GM19023 (cell line): ENCODE results near the gene ARL14EPL.

Source experiments
- ATAC-seq: cut with Tn5 transposase; IDR thresholded peaks from one replicate; pipeline ENCODE4 v1.9.1; 2021; ENCODE audit warnings: mild to moderate bottlenecking, moderate library complexity; ENCODE audit not compliant: unreplicated experiment

Gene ARL14EPL

GRCh38 chr5:116032094-116032517 is at the start of gene ARL14EPL:
ARL14EPL (plus strand) TSS chr5:116032472; CDS start chr5:116051466, 18,994 bp downstream.
- ATAC-seq: peak; percentile 78

DNA sequence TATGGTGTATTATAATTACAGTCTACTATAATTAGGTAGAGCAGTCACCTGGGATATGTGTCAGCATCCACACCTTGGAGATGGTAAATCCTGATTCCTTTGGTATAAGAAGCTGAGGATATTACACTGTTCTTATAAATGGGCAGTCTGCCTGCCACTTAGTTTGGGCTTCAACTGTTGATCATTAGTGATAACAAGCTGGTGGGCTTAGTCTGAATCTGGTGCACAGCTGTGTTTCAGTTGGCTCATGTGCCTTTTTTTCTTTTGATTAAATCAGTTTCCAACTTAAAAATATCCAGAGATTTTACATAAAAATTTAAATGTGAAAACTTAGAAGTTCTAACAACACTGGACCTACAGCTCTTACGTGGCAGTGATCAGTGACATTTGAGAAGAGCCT is 48.8 kb upstream of the ARL14EPL start:
- no peak for ATAC-seq

DNA sequence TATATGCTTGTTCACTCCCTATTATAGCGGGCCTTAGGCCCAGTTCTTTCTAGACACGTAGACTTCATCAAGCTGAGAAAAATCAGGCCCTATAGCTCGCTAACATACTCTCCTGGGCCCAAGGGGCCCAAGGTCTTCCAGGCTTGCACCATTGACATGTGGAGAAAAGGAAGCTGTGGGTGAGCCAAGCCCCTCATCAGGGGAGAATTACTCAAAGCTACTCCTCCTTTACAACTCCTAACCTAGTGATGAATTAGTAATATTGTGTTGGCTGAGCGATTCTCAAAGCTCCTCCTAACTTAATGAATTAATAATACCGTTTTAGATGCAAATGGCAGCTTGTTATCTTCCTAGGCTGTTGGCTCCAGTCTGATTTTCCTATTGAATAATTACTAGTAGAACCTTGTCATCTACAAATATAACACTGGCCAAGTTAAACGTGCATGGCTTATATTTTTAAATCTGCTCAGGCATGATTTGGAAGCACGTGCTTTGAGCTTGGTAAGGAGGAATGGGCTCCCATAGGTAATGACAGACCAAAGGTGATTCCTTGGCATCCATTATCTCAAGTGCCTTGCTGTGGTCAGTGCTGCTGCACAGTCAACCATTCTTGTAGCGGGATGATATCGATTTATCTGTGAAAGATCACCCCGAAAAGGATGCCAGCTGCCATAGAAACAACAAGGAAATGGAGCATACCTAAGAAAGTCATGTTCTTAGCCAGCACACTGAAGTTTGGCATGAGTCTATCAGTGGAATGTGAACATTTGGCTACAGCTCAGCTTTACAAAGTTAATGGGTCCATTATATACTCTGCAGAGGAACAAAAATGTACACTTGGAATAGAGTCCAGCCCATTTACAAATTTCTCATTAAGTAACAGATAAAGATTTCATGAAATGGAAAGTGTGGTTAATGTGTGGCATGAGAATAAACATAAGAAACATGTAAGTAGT is 46.2 kb upstream of the ARL14EPL start:
- ATAC-seq: no peak

GRCh38 chr5:115988002-115988401 is 44.3 kb upstream of the ARL14EPL start:
- ATAC-seq: no peak

DNA sequence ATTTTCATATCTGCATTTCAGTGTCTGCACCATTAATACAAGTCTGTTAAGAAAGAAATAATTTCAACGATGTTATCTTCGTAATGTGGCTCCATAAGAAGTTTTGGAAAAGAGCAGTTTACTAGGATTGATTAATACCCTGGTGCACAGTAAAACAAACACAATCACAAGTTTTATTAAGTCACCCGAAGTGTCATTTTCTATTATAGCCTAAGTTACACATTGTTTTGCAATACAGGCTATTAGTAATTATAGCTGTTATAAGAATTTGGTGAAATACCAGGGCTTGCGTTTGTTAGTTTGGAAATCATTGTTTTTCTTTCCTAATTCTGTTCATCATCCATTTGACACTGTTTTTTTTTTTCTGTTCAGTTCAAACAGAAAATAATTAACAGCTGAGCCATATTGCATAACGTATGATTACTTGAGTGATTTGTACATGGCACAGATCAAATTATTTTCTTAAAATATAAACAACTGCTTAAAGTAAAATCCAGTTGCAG is 39.4 kb upstream of the ARL14EPL start:
- ATAC-seq: no peak

DNA sequence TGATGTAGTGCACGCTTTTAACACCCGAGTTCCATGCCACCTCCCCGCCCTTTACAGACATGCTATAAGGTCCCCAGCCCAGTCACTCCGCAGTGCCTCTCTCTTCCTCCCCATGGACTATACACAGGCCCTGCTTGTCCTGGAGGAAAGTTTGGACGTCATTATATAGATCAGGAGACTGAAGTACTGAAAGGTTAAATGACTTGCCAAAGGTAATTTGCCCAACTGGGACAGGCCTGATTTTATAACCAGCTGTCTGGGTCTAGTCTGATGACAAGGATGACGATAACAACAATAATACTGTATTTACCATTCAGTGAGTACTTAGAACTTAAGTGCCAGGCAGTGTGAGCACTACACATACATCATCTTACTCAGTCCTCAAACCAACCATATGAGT is 36.9 kb upstream of the ARL14EPL start:
- no peak for ATAC-seq

DNA sequence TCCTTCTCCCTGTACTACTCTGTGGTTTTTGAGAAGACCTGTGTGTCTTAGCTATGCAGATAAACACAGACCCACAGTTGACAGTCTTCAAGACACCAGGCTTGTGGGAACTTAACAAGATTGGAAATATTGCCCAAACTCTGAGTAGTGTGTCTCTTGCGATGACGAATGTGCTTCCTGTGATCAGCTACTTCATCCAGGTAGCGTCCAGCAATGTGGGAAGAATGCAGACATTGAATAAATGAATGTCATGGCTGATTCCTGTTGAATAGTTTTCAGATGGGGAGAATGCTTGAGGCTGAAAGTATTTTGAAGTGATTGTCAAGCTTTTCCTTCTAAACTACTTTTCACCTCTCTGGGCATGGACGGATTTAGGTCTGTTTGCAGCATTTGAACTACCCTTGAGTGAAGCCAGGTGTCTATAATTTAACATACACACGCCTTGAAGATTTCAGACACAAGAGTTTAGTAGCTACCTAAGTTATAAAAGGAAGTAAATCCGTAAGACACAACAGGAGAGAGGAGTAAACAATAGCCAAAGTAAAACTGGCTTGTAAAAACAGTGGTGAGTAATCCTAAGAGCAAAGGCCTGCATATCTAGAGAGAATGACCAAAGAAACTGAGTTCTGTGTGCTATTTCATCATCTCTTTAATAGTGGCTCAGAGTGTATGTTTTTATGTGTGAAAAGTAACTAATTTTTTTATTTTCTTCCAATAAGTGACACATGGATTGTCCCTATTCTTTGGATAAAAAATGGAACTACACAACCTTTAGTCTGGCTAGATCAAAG is 30.0 kb upstream of the ARL14EPL start:
- no peak for ATAC-seq

DNA sequence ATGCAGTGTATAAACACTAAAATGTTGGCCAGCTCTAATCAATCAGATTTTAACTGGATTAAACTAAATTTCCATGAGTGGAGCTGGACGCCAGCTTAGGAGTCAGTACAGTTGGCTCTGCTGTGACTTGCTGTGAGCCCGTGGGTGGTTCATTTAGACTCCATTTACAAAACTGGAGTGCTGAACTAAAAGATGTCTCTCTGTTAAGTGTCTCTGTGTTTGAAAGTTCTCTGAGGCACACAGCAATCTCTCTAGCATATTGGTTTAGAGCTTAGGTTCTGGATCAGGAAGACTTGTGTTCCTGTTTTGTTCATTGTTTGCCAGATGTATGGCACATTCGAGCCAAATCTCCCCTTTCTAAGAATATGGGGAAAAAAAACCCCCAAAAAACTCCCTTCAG is 28.0 kb upstream of the ARL14EPL start:
- ATAC-seq: no peak

GRCh38 chr5:116009806-116010205 is 22.5 kb upstream of the ARL14EPL start:
- ATAC-seq: no peak

- no peak for ATAC-seq
Observed at GRCh38 chr5:116011046-116011445, 21.2 kb upstream of the ARL14EPL start.

DNA sequence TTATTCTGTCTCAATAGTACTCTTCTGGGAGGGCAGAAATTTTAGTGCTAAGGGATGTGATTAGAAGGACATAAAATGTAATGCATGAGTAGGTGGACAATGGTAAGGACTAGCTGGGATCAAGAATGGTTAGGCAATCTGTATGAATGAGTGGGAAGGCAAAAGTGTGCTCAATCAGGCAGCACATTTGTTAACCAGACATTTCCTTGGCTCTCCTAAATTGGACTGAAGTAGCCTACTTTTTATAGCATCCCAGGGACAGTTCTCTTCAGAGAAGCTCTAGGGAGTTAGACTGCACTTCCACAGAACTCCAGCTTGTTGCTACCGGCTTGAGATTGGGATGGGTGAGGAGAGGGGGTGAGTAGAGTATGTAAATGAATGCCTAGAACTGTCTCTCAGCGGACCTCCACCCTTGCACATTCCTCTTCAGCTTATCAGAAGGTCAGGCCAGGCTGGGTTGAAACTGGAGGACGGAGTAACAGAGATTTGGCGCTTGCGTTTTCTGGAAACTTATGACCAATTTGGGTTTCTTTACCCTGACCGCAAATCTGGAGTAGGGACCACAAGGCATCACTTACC is 19.0 kb upstream of the ARL14EPL start:
- no peak for ATAC-seq

DNA sequence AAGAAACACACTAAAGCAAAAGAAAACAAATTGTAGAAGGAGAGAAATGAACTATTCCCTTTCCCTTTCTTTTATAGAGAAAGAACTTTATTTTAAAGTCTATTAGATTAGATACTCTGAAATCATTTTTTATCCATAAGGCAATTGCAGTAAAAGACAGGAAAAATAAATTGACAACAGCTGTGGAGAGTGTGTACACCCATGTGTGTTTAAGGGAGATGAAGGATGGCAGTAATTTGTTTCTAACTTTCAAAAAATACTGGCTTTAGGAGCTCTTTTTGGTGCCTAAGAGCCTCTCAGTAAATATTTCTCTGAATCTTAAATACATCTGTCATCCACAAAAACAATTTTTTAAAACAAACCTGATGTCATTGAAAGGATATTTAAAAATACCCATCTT is 18.3 kb upstream of the ARL14EPL start:
- ATAC-seq: no peak

DNA sequence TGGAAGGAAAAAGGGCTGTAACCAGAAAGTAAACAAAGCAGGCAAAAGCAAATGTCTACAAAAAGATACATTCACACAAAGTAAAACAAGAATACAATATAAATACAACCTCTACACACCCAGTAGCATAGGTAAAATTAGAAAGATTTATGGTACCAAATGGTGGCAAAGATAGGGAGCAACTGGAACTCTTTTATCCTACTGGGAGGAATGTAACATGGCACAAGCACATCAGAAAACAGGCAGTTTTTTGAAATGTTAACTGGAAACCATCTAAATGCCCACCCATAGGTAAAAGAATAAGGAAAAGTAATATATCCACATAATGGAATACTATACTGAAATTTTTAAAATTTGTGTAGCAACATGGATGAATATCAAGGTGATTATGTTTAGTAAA is 8.7 kb upstream of the ARL14EPL start:
- ATAC-seq: no peak

GRCh38 chr5:116025866-116026265 is 6.4 kb upstream of the ARL14EPL start:
- ATAC-seq: no peak

DNA sequence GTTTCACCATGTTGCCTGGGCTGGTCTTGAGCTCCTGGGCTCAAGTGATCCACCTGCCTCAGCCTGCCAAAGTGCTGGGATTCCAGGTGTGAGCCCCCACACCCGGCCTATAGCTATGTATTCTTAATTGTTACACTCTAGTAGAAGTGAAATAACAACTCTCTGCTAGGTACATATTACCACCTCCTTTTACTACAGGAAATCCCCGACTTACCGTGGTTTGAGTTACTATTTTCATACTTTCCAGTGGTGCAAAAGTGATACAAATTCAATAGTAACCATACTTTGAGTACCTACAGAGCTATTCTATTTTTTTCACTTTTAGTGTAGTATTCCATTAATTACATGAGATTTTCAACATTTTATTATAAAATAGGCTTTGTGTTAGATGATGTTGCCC is 719 bp downstream of the ARL14EPL start:
- ATAC-seq: no peak

GRCh38 chr5:116035123-116035522 is 2.9 kb downstream of the ARL14EPL start:
- no peak for ATAC-seq

GRCh38 chr5:116037236-116037822 is 5.1 kb downstream of the ARL14EPL start:
- no peak for ATAC-seq

- peak; percentile 83 for ATAC-seq
Observed at GRCh38 chr5:116038817-116039216, 6.5 kb downstream of the ARL14EPL start.

DNA sequence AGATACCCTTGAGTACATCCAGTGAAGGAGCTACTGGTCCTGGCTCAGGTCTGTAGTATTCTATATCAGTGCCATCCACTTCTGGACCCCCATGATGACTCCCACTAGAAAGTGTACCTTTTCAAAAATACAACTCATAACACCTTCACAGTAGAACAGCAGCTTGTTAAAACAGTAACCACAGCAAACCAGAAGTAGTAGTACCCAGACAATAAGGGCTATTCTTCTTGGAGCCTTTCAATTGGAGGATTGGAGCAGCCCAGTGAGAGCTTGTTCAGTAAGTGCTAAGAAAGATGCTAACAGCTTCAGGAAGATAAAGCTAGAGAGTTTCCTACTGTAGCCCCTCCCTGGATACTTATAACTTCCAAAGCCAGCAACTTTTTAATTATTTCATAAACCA is 10.1 kb downstream of the ARL14EPL start:
- no peak for ATAC-seq

DNA sequence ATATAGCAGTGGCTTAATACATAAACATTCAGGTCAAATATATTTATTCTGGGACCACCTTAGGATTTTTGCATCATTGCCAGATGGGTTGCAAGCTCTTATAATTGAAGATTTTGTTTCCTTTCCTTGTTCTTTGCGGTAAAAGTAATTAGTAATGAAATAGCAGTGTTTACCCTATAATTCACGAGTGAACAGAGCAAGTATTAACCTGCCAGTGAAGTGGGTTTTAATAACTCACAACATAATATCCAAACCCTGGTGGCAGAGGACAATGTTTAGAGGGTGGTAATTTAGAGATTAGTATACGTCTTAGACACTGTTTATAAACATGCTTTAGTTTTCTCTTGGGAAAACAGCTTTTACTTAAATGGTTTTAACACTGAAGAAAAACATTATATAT is 11.8 kb downstream of the ARL14EPL start:
- no peak for ATAC-seq

GRCh38 chr5:116045821-116046220 is 13.5 kb downstream of the ARL14EPL start:
- ATAC-seq: no peak
